Keratinocyte (primary cell): ENCODE results near the gene OTOF. TPM values are rescaled to one million over a fixed set of nuclear protein-coding genes. Genes with fewer than 3 reads are reported as not detected.

ENCODE experiments used
- DNase-seq: peaks from one replicate; pipeline ENCODE4 v3.0.0-alpha.2; 2011; ENCODE audit warnings: low read depth, missing footprints, low spot score
- FAIRE-seq: peaks from 2 replicates; lab custom pipeline; 2011; peaks lifted over from hg19 to GRCh38; lab: Jason Lieb, UNC
- H2AFZ ChIP-seq: 2 replicates; pipeline ENCODE4 v1.6.0; 2012; ENCODE audit warnings: low read length, control low read depth, inconsistent platforms; ENCODE audit not compliant: control insufficient read depth
- H3K27ac ChIP-seq: 2 replicates; pipeline ENCODE4 v1.5.1; 2011; ENCODE audit warnings: low read length; ENCODE audit not compliant: control insufficient read depth, insufficient read depth
- H3K27me3 ChIP-seq: 3 replicates; pipeline ENCODE4 v1.6.0; 2011; ENCODE audit warnings: low read length; ENCODE audit not compliant: control insufficient read depth, insufficient read depth; ENCODE audit errors: extremely low read depth
- H3K36me3 ChIP-seq, 2 experiments: 2 replicates in 1 of 2; 3 replicates in 1 of 2; pipeline ENCODE4 v1.5.1; 2011; ENCODE audit warnings: low read length in 2 of 2, mild to moderate bottlenecking in 1 of 2; ENCODE audit not compliant: control insufficient read depth in 2 of 2, insufficient read depth in 2 of 2; ENCODE audit errors: extremely low read depth in 1 of 2
- H3K4me1 ChIP-seq: 3 replicates; pipeline ENCODE4 v1.5.1; 2011; ENCODE audit warnings: low read length; ENCODE audit not compliant: control insufficient read depth, insufficient read depth; ENCODE audit errors: extremely low read depth
- H3K4me2 ChIP-seq: 3 replicates; pipeline ENCODE4 v1.6.0; 2011; ENCODE audit warnings: low read depth, low read length; ENCODE audit not compliant: control insufficient read depth, insufficient read depth; ENCODE audit errors: extremely low read depth
- H3K4me3 ChIP-seq, 3 experiments: fragments of 200-600 bp in 1 of 3; sonication (generic) in 1 of 3; 2 replicates in 2 of 3; 3 replicates in 1 of 3; pipeline ENCODE4 v1.5.1; 2011 to 2016; ENCODE audit warnings: low read length in 3 of 3, mild to moderate bottlenecking in 3 of 3, control low read depth in 2 of 3, inconsistent platforms in 1 of 3, low read depth in 1 of 3, mixed read lengths in 1 of 3, mixed run types in 1 of 3, moderate library complexity in 1 of 3; ENCODE audit not compliant: control insufficient read depth in 2 of 3, insufficient read depth in 2 of 3; ENCODE audit errors: extremely low read depth in 1 of 3
- H3K79me2 ChIP-seq: 2 replicates; pipeline ENCODE4 v1.6.0; 2012; ENCODE audit warnings: low read length; ENCODE audit not compliant: control insufficient read depth, insufficient read depth
- H3K9ac ChIP-seq: 3 replicates; pipeline ENCODE4 v1.6.0; 2011; ENCODE audit warnings: low read length; ENCODE audit not compliant: control insufficient read depth, insufficient read depth; ENCODE audit errors: extremely low read depth
- H3K9me1 ChIP-seq: 3 replicates; pipeline ENCODE4 v1.6.0; 2011; ENCODE audit warnings: low read length; ENCODE audit not compliant: control insufficient read depth, insufficient read depth; ENCODE audit errors: extremely low read depth
- H3K9me3 ChIP-seq: 2 replicates; pipeline ENCODE4 v1.5.1; 2012; ENCODE audit warnings: low read depth, low read length; ENCODE audit not compliant: control insufficient read depth
- H4K20me1 ChIP-seq: 3 replicates; pipeline ENCODE4 v1.6.0; 2011; ENCODE audit warnings: low read length; ENCODE audit not compliant: control insufficient read depth, insufficient read depth; ENCODE audit errors: extremely low read depth
- CTCF ChIP-seq, 3 experiments: IDR thresholded peaks in 1 of 3; conservative IDR thresholded peaks in 1 of 3; optimal IDR thresholded peaks in 1 of 3; 2 replicates in 2 of 3; 3 replicates in 1 of 3; pipeline versions ENCODE3 to v1.5.1; 2011; ENCODE audit warnings: low read length in 3 of 3, mild to moderate bottlenecking in 3 of 3, moderate library complexity in 2 of 3, control low read depth in 1 of 3, inconsistent platforms in 1 of 3; ENCODE audit not compliant: insufficient read depth in 2 of 3; ENCODE audit errors: extremely low read depth in 1 of 3
- EZH2 ChIP-seq: IDR thresholded peaks from one replicate; pipeline ENCODE4 v1.6.1; 2012; ENCODE audit warnings: inconsistent platforms, mild to moderate bottlenecking, low read length, moderate library complexity
- dilution Hi-C: fragments of 300-500 bp; cut with MboI; formaldehyde crosslinking; loops from one replicate; pipeline ENCODE4 v1.7.0; 2020; ENCODE audit warnings: low sequenced_read_pairs; ENCODE audit not compliant: extremely low pct_ligation_motif_present
- polyA plus RNA-seq, 5 experiments: library from polyadenylated mRNA; depleted of rRNA in 3 of 5; stranded (reverse) in 3 of 5; stranded (forward) in 1 of 5; unstranded in 1 of 5; fragments of >200 nt; gene quantifications; 1 replicate in 1 of 5; 2 replicates in 3 of 5; 3 replicates in 1 of 5; pipeline versions ENCODE4 v1.2.1 to v1.2.3, GENCODE V29; 2011 to 2012; ENCODE audit warnings: missing spikeins in 2 of 5, low read depth in 1 of 5, low replicate concordance in 1 of 5

The OTOF gene
- polyA plus RNA-seq, 1 donor (not counting 4 experiments of a cell fraction or from before 2014, with no cell fraction given) = not detected

GRCh38 chr2:26454561-26455001, 23.3 kb downstream of the OTOF start:
- FAIRE-seq (no peak), DNase-seq (no peak)
- H3K36me3 ChIP-seq = no peaks in the 10 kb centered on the region
- no peak overlapping the region for H3K9ac ChIP-seq
- H3K9me3 ChIP-seq = no peaks in the 10 kb centered on the region
- dilution Hi-C loops = no loop called here
- no peaks in the 10 kb centered on the region for H3K79me2 ChIP-seq
- no peaks in the 10 kb centered on the region for H4K20me1 ChIP-seq
- no peaks in the 10 kb centered on the region for H3K4me1 ChIP-seq
- H3K9me1 ChIP-seq = no peaks in the 10 kb centered on the region
- peaks cover 5% of the 10 kb centered on the region for H3K27me3 ChIP-seq
- H3K4me3 ChIP-seq = no peak overlapping the region
- H3K4me2 ChIP-seq = no peak overlapping the region
- TF ChIP-seq CTCF (optimal IDR thresholded peaks at IDR 0.05 in 1 of 3, IDR thresholded peaks at IDR 0.05 in 1 of 3, conservative IDR thresholded peaks at IDR 0.05 in 1 of 3; ENCODE audit: extremely low read depth in 1 of 3, insufficient read depth in 2 of 3, low read length in 3 of 3) (no peak), EZH2 (no peak)
- no peak overlapping the region for H3K27ac ChIP-seq
- H2AFZ ChIP-seq = no peak overlapping the region

GRCh38 chr2:26453421-26454329, 24.2 kb downstream of the OTOF start:
- no peaks in the 10 kb centered on the region for H4K20me1 ChIP-seq
- no peak overlapping the region for H2AFZ ChIP-seq
- H3K9me3 ChIP-seq = no peaks in the 10 kb centered on the region
- dilution Hi-C loops = no loop called here
- no peak overlapping the region for H3K4me3 ChIP-seq
- H3K27me3 ChIP-seq = peaks cover 5% of the 10 kb centered on the region
- TF ChIP-seq EZH2 (no peak), CTCF (optimal IDR thresholded peaks at IDR 0.05 in 1 of 3, IDR thresholded peaks at IDR 0.05 in 1 of 3, conservative IDR thresholded peaks at IDR 0.05 in 1 of 3; ENCODE audit: extremely low read depth in 1 of 3, insufficient read depth in 2 of 3, low read length in 3 of 3) (no peak)
- FAIRE-seq (no peak), DNase-seq (no peak)
- H3K4me2 ChIP-seq = no peak overlapping the region
- H3K4me1 ChIP-seq = no peaks in the 10 kb centered on the region
- H3K27ac ChIP-seq = no peak overlapping the region
- H3K9ac ChIP-seq = no peak overlapping the region
- no peaks in the 10 kb centered on the region for H3K36me3 ChIP-seq
- H3K79me2 ChIP-seq = no peaks in the 10 kb centered on the region
- H3K9me1 ChIP-seq = no peaks in the 10 kb centered on the region
